Activated CD8-positive, alpha-beta memory T cell treated with anti-CD3 and anti-CD28 coated beads, Interleukin-2, amount 50 U/mL, for 1 hour (primary cell): ENCODE data around the gene TTLL11.
A peak's percentile ranks its signal among the peaks of the same experiment; 100 is the strongest.

Experiments
- DNase-seq: peaks from one replicate; pipeline ENCODE4 v3.0.0-alpha.2; 2020; ENCODE audit errors: extremely low read depth

Gene TTLL11

DNA sequence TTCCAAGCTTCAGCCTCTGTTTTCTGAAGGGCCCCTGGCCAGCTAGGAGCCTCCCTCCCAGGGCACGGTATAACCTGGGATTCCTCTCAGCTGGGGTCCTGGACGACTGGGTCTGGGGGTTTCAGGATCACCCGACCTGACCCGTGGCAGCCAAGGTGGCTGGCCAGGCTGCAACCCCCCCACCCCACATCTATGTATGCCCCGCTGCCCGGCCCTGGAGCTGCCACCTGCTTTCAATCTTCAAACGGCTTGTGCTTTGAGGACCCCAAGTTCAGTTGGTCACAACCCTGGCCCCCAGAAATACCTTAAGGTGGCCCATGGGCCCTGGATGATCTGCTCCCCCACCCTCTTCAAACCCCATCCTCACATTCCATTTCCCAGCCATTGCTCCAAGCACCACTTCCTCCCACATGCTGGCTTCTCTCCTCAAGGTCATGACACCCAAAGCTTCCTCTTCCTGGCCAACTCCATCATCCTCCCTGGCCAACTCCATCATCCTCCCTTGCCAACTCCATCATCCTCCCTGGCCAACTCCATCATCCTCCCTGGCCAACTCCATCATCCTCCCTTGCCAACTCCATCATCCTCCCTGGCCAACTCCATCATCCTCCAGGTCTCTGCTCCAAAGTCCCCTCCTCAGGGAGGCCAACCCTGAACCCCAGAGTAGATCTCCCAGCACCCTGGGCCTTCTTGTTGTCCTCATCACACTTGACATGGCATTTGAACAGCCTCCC lies 17.2 kb upstream of the TTLL11 start:
- DNase-seq: no peak

GRCh38 chr9:122109035-122109813 lies 16.1 kb upstream of the TTLL11 start:
- DNase-seq: no peak

GRCh38 chr9:122107291-122107805 lies 14.2 kb upstream of the TTLL11 start:
- no peak for DNase-seq

DNA sequence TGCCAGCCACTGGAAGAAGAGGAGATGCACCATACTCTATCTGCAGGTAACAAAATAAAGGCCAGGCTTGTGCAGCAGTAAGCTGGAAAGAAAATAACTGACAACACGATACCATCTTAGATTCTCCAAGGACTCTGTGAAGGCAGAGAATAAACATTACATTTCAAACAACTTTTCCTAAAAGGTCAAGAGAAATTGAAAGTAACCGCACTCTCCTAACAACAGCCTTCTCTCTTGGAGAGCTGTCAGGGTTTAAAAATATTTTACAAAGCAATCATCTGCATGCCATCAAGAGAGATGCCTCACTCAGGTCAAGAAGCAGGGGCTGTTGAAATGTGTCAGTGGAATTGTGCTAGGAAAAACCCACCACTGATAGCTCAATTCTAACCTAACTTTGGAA lies 13.5 kb upstream of the TTLL11 start:
- no peak for DNase-seq

- DNase-seq: no peak
These were observed 10.9 kb upstream of the TTLL11 start for GRCh38 chr9:122103985-122104384.

DNA sequence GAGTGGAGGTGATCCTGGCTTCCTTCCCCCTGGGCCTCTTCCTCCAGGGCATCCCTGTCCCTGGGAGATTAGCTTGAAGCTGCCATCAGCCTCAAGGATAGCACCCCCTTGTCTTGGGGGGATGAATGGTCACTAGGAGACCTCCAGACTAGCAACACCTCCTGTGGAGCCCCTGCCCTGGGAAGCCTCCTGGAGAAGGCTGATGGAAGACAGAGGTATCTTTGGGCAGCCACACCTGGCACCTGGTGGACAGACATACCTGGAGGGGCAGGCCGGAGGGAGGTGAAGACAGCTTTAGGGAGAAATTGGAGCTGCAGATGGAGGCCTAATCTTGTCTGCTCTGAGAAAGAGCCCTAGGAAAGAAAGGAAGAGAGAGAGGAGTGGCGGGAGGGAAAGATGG lies 9.0 kb upstream of the TTLL11 start:
- no peak for DNase-seq

GRCh38 chr9:122100756-122101155 lies 7.6 kb upstream of the TTLL11 start:
- no peak for DNase-seq

- DNase-seq: peak; percentile 37
These were observed 6.3 kb upstream of the TTLL11 start for GRCh38 chr9:122099271-122099869.

- DNase-seq: no peak
These were observed 4.7 kb upstream of the TTLL11 start for GRCh38 chr9:122097679-122098315.

DNA sequence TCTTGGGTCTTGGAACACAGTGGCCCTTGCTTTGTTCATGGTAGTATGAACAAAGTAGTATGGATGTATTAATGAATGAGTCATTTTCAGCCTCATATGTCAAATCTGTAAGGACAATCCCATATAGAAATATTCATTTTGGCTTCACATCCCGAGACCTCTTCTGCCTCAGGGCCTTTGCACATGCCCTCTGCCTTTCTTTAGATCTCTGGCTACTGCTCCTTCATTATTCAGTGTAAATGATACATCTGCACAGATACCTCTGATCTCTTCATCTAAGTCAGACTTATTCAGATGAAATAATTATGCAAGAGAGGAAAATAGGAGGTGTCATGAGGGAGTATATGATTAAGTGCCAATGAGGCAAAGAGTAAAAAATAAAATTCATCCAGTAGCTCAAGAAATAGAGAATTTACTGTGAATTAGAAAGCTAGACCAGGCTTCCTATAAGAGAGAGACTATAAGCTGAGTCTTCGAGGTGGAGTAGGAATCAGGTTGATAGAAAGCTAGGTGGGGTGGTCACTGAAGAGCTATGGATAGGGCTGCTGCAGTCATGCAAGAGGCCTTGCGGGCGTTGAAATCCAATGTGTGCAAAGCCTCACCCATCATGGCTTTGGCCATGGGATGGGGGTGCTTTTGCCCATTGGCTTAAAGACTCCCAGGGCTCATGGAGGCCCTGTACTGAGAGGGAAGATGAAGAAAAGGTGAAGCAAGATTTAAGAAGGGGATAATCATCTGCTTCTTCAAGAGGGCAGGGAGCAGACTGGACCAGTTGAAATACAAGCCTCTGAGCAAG lies 3.7 kb upstream of the TTLL11 start:
- DNase-seq: no peak

DNA sequence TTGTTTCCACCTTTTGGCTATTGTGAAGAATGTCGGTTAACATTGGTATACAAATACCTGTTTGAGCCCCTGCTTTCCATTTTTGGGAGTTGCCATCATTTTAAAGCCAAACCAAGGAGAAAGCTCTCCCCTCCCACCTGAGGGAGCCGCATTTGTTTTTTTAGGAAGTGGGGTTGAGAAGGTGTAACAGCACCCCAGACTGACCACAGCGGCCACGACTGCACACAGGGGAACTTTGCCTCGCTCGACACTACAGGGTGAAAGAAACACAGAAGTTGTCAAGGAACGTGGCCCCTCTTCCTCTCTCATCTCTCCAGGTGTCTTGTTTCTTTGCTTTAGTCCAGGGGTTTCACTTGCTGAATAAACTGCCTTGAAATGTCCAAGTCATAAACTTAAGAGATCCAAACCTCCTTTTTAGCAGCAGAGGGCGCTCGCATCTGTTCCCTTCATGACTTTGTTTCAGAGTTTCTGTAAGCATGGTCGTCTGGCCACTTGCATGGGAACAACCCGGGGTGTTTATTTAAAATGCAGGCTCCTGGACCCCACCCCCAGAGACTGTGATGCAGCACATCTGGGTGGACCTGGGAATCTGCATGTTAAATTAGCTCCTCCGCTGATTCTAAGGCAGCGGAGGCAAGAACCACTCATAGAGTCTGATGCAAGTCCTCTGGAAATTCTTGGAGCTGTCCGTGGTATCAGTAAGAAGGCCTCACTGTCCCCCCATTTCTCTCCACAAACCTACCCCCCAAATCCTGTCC lies 2.1 kb upstream of the TTLL11 start:
- no peak for DNase-seq

GRCh38 chr9:122091682-122092592 lies 1.2 kb downstream of the TTLL11 start:
- no peak for DNase-seq

DNA sequence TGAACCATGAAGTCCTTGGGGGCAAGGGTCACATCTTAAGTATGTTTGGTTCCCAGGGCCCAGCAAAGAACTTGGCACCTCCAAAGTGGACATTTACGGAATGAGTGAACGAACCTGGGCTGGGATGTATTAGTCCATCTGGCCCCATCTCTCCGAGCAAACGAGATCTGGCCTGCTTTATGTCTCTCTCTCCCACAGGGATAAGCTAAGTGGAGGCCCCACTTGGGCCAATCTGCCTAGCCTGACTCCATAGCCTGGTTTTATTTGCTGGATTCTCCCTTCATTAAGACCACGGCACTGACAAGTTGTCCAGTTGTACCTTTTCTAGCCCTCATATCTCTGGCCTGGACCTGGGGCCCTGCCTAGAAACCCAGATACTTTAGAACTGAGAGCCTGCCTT lies 2.1 kb downstream of the TTLL11 start:
- DNase-seq: no peak

- no peak for DNase-seq
These were observed 2.7 kb downstream of the TTLL11 start for GRCh38 chr9:122090287-122090883.

GRCh38 chr9:122088880-122089706 lies 4.0 kb downstream of the TTLL11 start:
- no peak for DNase-seq

DNA sequence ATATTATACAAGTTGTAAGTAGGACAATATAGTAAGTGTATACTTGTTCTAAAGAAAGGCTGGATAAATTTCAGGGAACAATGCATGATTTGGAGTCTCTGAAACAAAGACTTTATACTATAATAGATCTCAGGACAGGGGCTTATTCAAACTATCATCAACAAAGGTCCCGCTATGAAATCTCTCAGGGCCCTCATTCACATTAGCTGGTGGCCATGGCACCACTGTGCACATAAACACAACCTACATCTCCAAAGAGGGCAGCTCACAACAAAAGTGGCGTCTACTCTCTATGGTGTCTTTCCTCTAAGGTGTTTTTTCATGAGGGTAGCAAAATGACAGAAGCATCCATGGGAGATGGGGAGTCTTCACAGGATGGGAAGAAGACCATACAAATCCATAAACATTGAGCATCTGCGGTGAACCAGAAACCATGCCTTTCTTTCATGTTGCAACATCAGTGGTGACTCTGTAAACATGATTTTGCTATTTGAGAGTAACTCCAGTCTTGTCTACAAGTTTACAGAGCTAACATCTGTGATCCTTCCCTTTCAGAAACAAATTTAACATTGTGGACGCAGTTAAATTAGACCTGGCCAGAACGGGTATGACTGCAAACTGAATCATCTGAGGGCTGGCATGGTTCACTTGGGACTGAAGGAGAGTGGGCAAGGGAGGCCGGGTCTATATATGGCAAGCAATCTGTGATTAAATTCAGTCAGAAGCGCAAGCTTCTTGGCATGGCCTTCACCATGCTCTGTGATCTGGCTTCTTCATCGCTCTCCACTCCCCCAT lies 5.5 kb downstream of the TTLL11 start:
- no peak for DNase-seq

GRCh38 chr9:122086873-122087272 lies 6.2 kb downstream of the TTLL11 start:
- no peak for DNase-seq
